D721Med (cell line): Measurements from ENCODE around the gene EPHA4.

Source experiments
- DNase-seq: peaks from one replicate; pipeline ENCODE4 v3.0.0; 2011; ENCODE audit warnings: low spot score; ENCODE audit not compliant: insufficient read length
- FAIRE-seq: peaks from 2 replicates; lab custom pipeline; 2011; peaks lifted over from hg19 to GRCh38; lab: Jason Lieb, UNC
- TF ChIP-seq, protein P1 (sequence below): IDR thresholded peaks from 2 replicates; pipeline ENCODE4 v1.5.1; 2012; ENCODE audit warnings: mild to moderate bottlenecking, control low read depth; ENCODE audit not compliant: insufficient read depth; ENCODE audit errors: missing control alignments

The EPHA4 gene

DNA sequence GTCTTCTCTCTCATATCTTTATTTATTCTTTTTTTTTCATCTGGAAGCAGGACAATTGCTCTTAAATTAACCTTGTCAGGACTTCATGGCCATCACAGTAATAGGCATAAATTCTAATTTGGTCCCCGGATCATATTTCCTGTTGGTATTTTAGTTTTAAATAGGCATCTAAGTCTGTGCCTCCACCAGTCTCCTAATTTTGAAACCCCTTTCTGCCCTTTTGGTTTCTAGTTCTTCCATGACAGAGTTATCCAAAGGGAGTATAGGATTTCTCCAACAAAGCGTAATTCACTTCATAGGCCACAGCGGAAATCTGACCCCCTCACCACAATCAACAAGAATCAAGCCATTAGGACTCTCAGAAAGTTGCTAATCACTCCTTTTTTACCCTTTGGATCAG is 3.8 kb downstream of the EPHA4 start:
- TF ChIP-seq, protein P1, sequence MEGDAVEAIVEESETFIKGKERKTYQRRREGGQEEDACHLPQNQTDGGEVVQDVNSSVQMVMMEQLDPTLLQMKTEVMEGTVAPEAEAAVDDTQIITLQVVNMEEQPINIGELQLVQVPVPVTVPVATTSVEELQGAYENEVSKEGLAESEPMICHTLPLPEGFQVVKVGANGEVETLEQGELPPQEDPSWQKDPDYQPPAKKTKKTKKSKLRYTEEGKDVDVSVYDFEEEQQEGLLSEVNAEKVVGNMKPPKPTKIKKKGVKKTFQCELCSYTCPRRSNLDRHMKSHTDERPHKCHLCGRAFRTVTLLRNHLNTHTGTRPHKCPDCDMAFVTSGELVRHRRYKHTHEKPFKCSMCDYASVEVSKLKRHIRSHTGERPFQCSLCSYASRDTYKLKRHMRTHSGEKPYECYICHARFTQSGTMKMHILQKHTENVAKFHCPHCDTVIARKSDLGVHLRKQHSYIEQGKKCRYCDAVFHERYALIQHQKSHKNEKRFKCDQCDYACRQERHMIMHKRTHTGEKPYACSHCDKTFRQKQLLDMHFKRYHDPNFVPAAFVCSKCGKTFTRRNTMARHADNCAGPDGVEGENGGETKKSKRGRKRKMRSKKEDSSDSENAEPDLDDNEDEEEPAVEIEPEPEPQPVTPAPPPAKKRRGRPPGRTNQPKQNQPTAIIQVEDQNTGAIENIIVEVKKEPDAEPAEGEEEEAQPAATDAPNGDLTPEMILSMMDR: no peak
- FAIRE-seq: no peak

DNA sequence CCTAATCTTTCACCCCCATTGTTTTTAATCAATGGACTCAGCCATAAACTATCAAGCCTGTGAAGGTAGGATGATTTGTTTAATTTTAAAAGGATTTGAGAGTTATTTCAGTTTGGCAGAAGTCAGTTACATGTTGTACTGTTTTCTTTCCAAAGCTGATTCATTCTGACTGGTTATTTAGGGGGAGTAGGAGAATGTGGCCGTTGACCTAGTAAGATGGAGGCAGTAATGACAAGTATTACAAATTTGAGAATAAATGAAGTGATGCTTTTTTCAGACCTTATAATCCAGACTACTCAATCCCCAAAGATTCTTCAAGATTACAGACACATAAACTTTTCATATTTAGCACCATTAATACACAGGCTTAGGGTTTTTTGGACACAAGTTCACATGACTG is 4.3 kb downstream of the EPHA4 start:
- DNase-seq (no peak), FAIRE-seq (no peak)
- TF ChIP-seq, protein P1: no peak

More for the DNA sequence above, 3.8 kb downstream of the EPHA4 start:
- no peak for DNase-seq

DNA sequence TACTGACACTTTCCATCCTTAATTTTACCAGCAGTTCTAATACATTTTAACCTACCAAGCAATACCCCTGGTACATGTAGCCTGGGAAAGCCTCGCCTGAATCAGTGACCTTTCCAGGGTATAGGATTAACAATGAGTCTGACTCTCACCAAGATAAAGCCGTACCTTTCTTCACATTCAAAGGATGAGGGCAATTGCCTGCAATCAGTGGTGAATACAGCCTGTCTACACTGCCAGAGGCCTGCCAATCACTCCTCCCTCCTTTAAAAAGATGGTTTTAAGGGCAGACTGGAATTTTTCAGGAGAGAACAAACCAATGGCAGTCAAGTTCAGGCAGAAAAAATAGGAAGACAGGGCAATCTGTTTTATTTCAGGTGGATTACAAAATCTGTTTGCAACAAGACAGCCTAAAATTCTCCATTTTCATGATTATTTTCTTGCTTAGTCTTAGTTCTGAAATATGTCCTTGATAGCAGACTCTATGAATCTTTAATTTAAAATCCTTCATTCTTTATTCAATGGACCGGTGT is 4.8 kb downstream of the EPHA4 start:
- no peak for DNase-seq
- FAIRE-seq: no peak
- TF ChIP-seq, protein P1: no peak

DNA sequence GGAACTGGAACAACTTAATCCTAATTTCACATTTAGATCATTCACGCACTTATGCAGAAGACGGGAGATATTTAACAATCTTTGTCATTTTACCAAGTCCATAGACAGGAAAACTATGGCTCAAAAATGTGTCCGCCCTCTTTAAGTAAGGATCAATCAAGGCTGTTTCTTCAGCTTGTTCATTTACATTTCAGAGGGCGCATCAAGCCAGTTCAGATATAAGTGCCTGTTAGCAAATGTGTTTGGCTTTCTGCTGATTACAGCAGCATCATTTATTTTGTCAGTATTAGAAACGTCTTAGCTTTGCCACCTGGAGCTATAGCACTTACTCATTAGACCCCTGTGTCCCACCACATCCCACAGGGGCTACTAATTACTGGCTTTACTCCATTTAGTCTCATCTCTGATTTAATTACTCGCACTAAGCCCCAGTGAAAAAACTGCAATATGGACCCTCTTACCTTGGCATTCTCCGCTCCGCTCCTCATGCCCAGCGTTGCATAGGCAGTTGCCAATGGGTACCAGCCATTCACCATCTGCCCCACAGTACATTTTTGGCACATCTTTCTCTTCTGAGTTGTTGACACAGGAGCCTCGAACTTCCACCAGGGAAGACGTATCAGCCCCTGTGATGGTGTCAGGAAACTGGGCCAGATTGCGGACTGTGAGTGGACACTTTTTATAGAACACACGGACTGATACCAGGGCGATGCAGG is 8.7 kb downstream of the EPHA4 start:
- TF ChIP-seq, protein P1: no peak
- FAIRE-seq (no peak), DNase-seq (no peak)

DNA sequence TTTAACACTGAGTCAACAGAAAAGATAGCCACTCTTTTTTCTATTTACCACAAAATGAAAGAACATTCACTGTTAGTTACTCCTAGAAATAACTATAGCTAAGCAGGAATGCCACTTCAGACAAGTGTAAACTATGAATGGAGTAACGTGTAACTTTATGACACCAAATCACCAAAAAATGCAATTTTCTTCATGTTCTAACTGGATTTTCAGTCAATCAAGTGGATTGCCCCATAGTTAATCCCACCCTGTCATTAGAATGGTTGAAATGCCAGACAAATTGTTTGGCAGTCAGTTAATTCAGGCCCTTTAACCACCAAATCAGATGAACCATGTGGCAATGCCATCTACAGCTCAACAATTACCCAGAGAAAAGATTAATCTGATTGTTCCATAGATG is 9.9 kb downstream of the EPHA4 start:
- FAIRE-seq (no peak), DNase-seq (no peak)
- TF ChIP-seq, protein P1: no peak

DNA sequence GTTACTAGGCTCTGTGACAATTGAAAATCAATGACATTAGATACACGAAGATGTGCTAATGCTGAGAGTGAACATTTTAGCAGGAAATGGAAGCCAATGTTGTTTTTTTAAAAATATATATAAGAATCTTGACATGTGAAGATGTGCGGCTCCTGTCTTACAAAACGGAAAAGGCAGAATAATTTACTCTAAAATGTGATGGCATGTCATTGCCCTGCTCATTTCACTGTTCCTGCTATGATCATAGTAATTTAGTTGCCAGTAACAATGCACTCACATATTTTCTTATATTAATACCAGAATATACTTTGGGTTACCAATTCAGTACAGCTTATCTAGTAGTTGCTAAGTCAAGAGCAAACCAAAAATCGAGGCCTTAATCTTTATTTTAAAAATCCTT is 10.3 kb downstream of the EPHA4 start:
- DNase-seq (no peak), FAIRE-seq (no peak)
- TF ChIP-seq, protein P1: no peak

DNA sequence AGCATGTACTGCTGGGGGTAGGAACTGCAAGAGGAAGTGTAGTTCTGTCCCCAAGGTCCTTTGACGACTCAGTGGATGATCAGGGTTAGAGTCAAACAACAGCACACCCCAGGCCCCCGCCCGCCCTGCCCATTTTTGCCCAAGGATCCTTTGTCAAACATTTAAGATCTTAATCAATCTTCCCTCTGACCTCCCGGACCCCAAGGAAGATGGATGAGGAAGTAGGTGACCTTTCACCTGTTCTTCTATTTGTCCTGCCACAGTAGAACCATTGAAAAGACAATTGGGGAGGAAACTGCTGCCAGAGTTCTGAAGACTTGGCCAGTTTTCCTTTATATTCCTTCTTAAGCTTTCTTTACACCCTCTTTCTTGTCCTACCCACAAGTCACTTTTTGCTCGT is 12.1 kb downstream of the EPHA4 start:
- FAIRE-seq (no peak), DNase-seq (no peak)
- TF ChIP-seq, protein P1: no peak
